A549 treated with GW870086 at 1 μM for 4 hours (cell line): ENCODE measurements around the gene AMOT. TPM values are rescaled to one million over a fixed set of nuclear protein-coding genes. Genes with fewer than 3 reads are reported as not detected.

Experiments used
- total RNA-seq: library from RNA; stranded (reverse); fragments of 200-300 nt; extraction: Qiagen RNA extraction; gene quantifications from 5 replicates; pipeline ENCODE4 v1.2.3, GENCODE V29; 2022; ENCODE audit warnings: low read depth

The AMOT gene
- total RNA-seq, result 0.01 to 0.03 TPM (median 0.01 TPM) in 3 of 5 replicates, not detected in the others

GRCh38 chrX:112840382-112841113 is at the start of gene AMOT:
Gene AMOT, minus strand, starts transcription at chrX:112840831. Its CDS starts 17,705 bp downstream, at chrX:112823126.

Other genes starting within 250 kb of the AMOT start
- not detected in 5 replicates for gene LHFPL1, start 160.9 kb downstream of the AMOT start, total RNA-seq